ENCODE data around the gene DHX36. TPM values are rescaled to one million over a fixed set of nuclear protein-coding genes. Genes with fewer than 3 reads are reported as not detected.

The DHX36 gene
- total and polyA plus RNA-seq, 2 of the 4 experiments (the other 2 are of a cell fraction), result 27.1 to 30.2 TPM

DNA sequence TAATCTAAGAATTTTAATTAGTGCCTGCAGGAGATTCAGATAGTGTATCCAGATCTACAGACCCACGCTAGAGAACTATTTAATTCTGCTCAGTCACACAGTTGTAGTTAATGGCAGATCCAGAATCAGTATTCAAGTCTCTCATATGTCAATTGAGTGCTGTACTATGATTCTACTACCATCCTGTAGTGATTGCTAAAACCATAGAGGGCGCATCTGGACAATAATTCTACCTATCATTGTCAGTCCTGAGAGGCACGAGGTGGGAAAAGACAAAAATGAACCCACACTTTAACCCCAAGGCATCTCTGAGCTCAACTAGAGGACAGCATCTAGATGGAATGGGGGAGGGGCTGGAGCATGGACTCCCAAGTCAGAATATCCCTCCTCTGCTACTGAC is 22.7 kb downstream of the DHX36 start:
- no peak overlapping the region for H4K91ac ChIP-seq (ENCODE audit: insufficient read depth, low read depth, low read length)
- in situ Hi-C loops (cut with MboI; ENCODE audit: low sequenced_read_pairs) (no loop called here), dilution Hi-C loops (cut with HindIII; ENCODE audit: low sequenced_read_pairs, unreplicated experiment) (no loop called here), intact Hi-C loops (cut with micrococcal nuclease) (no loop called here)
- H3K79me1 ChIP-seq (ENCODE audit: low read depth in 1 of 2, low read length in 2 of 2), result peaks cover 0 to 4% of the 10 kb centered on the region in 2 experiments; a peak in 3 of 4 replicates
- H3K36me3 ChIP-seq (ENCODE audit: control insufficient read depth, insufficient read depth, low read length), result peaks cover 30% of the 10 kb centered on the region
- H3K27me3 ChIP-seq (ENCODE audit: control insufficient read depth, insufficient read depth, low read length), result no peaks in the 10 kb centered on the region
- no peaks in the 10 kb centered on the region for H3K9me1 ChIP-seq (ENCODE audit: insufficient read depth, low read length)
- H3K4me2 ChIP-seq (ENCODE audit: low read depth, low read length), result no peak overlapping the region
- BruUV-seq (replicated peaks), result no TSS peak
- no peak overlapping the region for H2AK9ac ChIP-seq (replicated peaks; ENCODE audit: low read depth, low read length, poor library complexity)
- H3K9me3 ChIP-seq (ENCODE audit: control insufficient read depth, insufficient read depth, low read length), result no peaks in the 10 kb centered on the region
- no peak overlapping the region for H3K4ac ChIP-seq (ENCODE audit: low read depth, low read length)
- no peak overlapping the region for H4K5ac ChIP-seq (ENCODE audit: low read depth, low read length)
- H2BK20ac ChIP-seq (ENCODE audit: low read depth, low read length), result no peak overlapping the region
- H3K9ac ChIP-seq (ENCODE audit: low read depth, low read length), result no peak overlapping the region
- no peak overlapping the region for H3K56ac ChIP-seq (ENCODE audit: extremely low read depth, insufficient read depth, low read length)
- no peak overlapping the region for H2AFZ ChIP-seq (replicated peaks; ENCODE audit: low read length, poor library complexity)
- H3K27ac ChIP-seq (ENCODE audit: insufficient read depth, low read length), result no peak overlapping the region
- no CpG with 5 or more reads among the region's 3 CpGs for WGBS, 2 experiments (ENCODE audit: extremely low coverage in 2 of 2, insufficient read length in 1 of 2)
- no peak overlapping the region for H3K23ac ChIP-seq (ENCODE audit: low read depth, low read length)
- H4K8ac ChIP-seq (ENCODE audit: low read depth in 2 of 2, low read length in 2 of 2), result no peak overlapping the region; a peak in 1 of 4 replicates
- no peaks in the 10 kb centered on the region for H4K20me1 ChIP-seq (ENCODE audit: insufficient read depth, low read length)
- ChIA-PET POLR2A (ENCODE audit: unreplicated experiment) (no interaction called here), CTCF (interaction anchor here (0.5 kb wide), 1 partner anchor 1663 kb away, joined by 3 read pairs; no protein-coding TSS in a partner anchor)
- H2BK120ac ChIP-seq (ENCODE audit: low read depth, low read length), result no peak overlapping the region
- no peak for ATAC-seq (ENCODE audit: low read depth)
- H2AK5ac ChIP-seq (ENCODE audit: low read depth, low read length), result no peak overlapping the region
- TF ChIP-seq POLR2A (IDR thresholded peaks at IDR 0.05; ENCODE audit: low read depth, low read length) (no peak), RAD21 (IDR thresholded peaks at IDR 0.05; ENCODE audit: low read length) (no peak)
- H2BK15ac ChIP-seq (ENCODE audit: low read depth, low read length), result no peak overlapping the region
- no peak overlapping the region for H3K18ac ChIP-seq (ENCODE audit: low read depth, low read length)
- no peak overlapping the region for H3K4me3 ChIP-seq (ENCODE audit: insufficient read depth, low read depth, low read length)
- H3K14ac ChIP-seq (replicated peaks; ENCODE audit: low read depth, low read length), result no peak overlapping the region
- DNase-seq, result no peak
- H3K4me1 ChIP-seq (ENCODE audit: control insufficient read depth, insufficient read depth, low read length), result no peaks in the 10 kb centered on the region
- H2BK5ac ChIP-seq (ENCODE audit: low read depth, low read length, poor library complexity, severe bottlenecking), result no peak overlapping the region

Data from IMR-90 (cell line).